GM23338 (cell line): ENCODE results near the gene POP7. TPM values are rescaled to one million over a fixed set of nuclear protein-coding genes. Genes with fewer than 3 reads are reported as not detected.

Experiments used
- ATAC-seq: fragments of 200-7000 bp; cut with Tn5 transposase; 3 replicates; pipeline ENCODE4 v1.9.1; 2020
- DNase-seq: peaks from one replicate; pipeline ENCODE4 v3.0.0-alpha.2; 2015; ENCODE audit warnings: low spot score
- H2AFZ ChIP-seq: fragments of 200-600 bp; sonication (generic); 2 replicates; pipeline ENCODE4 v1.8.0; 2016; ENCODE audit warnings: antibody characterized with exemption, mild to moderate bottlenecking, moderate library complexity
- H3F3A ChIP-seq: fragments of 200-600 bp; sonication (generic); replicated peaks from 2 replicates; pipeline ENCODE4 v1.8.0; 2017; ENCODE audit warnings: antibody characterized with exemption, mixed run types, low read depth
- H3K27ac ChIP-seq: fragments of 200-600 bp; sonication (generic); 2 replicates; pipeline ENCODE4 v1.6.1; 2016; ENCODE audit warnings: low read depth
- H3K27me3 ChIP-seq: fragments of 200-600 bp; sonication (generic); 2 replicates; pipeline ENCODE4 v1.8.0; 2016; ENCODE audit warnings: mild to moderate bottlenecking, mixed run types, moderate library complexity; ENCODE audit not compliant: insufficient read depth
- H3K36me3 ChIP-seq: fragments of 200-600 bp; sonication (generic); 2 replicates; pipeline ENCODE4 v1.8.0; 2016; ENCODE audit warnings: mild to moderate bottlenecking; ENCODE audit not compliant: insufficient read depth
- H3K4me1 ChIP-seq: fragments of 200-600 bp; sonication (generic); 2 replicates; pipeline ENCODE4 v1.8.0; 2016; ENCODE audit warnings: mild to moderate bottlenecking, moderate library complexity; ENCODE audit not compliant: insufficient read depth
- H3K4me2 ChIP-seq: fragments of 200-600 bp; sonication (generic); 2 replicates; pipeline ENCODE4 v1.7.1; 2017; ENCODE audit warnings: mixed run types
- H3K4me3 ChIP-seq: fragments of 200-600 bp; sonication (generic); 2 replicates; pipeline ENCODE4 v1.6.1; 2016; ENCODE audit warnings: mixed run types
- H3K79me2 ChIP-seq: fragments of 200-600 bp; sonication (generic); replicated peaks from 2 replicates; pipeline ENCODE4 v1.8.0; 2017; ENCODE audit warnings: mild to moderate bottlenecking; ENCODE audit not compliant: insufficient read depth
- H3K9me2 ChIP-seq: fragments of 200-600 bp; sonication (generic); 2 replicates; pipeline ENCODE4 v1.8.0; 2017; ENCODE audit not compliant: insufficient read depth
- H4K20me1 ChIP-seq: fragments of 200-600 bp; sonication (generic); replicated peaks from 2 replicates; pipeline ENCODE4 v1.8.0; 2017; ENCODE audit warnings: mild to moderate bottlenecking; ENCODE audit not compliant: insufficient read depth
- H3K27ac Mint-ChIP-seq: 2 replicates; pipeline ENCODE4 v1.8.0; 2020; ENCODE audit warnings: inconsistent platforms, mild to moderate bottlenecking, moderate library complexity, mixed read lengths
- H3K27me3 Mint-ChIP-seq: 3 replicates; pipeline ENCODE4 v1.8.0; 2022; ENCODE audit warnings: low read depth, mild to moderate bottlenecking, moderate library complexity, mixed read lengths, inconsistent platforms; ENCODE audit not compliant: insufficient read depth, poor library complexity
- H3K36me3 Mint-ChIP-seq: 3 replicates; pipeline ENCODE4 v1.8.0; 2021; ENCODE audit warnings: low read depth, mild to moderate bottlenecking, inconsistent platforms, moderate library complexity, mixed read lengths
- H3K4me1 Mint-ChIP-seq: 3 replicates; pipeline ENCODE4 v1.8.0; 2020; ENCODE audit warnings: mild to moderate bottlenecking, inconsistent platforms, mixed read lengths
- H3K4me3 Mint-ChIP-seq: 3 replicates; pipeline ENCODE4 v1.8.0; 2021; ENCODE audit warnings: moderate library complexity, mild to moderate bottlenecking, inconsistent platforms, mixed read lengths
- H3K9me3 Mint-ChIP-seq: 3 replicates; pipeline ENCODE4 v1.8.0; 2020; ENCODE audit warnings: moderate library complexity, mild to moderate bottlenecking, inconsistent platforms, mixed read lengths
- CREB1 ChIP-seq: fragments of 250-450 bp; sonication (Bioruptor Pico); IDR thresholded peaks from 2 replicates; pipeline ENCODE4 v1.5.0; 2020; ENCODE audit warnings: low read depth, mild to moderate bottlenecking, moderate library complexity
- CTCF ChIP-seq, 2 experiments: fragments of 200-600 bp in 1 of 2; sonication (generic) in 1 of 2; conservative IDR thresholded peaks; 2 replicates each; pipeline versions ENCODE4 v1.5.1 to v1.6.1; 2016 to 2017; ENCODE audit warnings: antibody characterized with exemption in 2 of 2, low read depth in 2 of 2, mild to moderate bottlenecking in 2 of 2, moderate library complexity in 1 of 2
- EZH2 ChIP-seq: fragments of 200-600 bp; sonication (generic); IDR thresholded peaks from one replicate; pipeline ENCODE4 v1.8.0; 2017; ENCODE audit warnings: antibody characterized with exemption, mild to moderate bottlenecking, low read depth; ENCODE audit not compliant: unreplicated experiment
- EZH2phosphoT487 ChIP-seq: fragments of 200-600 bp; sonication (generic); IDR thresholded peaks from one replicate; pipeline ENCODE4 v1.8.1; 2018; ENCODE audit warnings: antibody characterized with exemption; ENCODE audit not compliant: unreplicated experiment
- JUNB ChIP-seq: IDR thresholded peaks from one replicate; pipeline ENCODE4 v1.6.1; 2016; ENCODE audit warnings: antibody characterized with exemption; ENCODE audit not compliant: unreplicated experiment
- NANOG ChIP-seq: IDR thresholded peaks from 2 replicates; pipeline ENCODE4 v1.6.1; 2016; ENCODE audit warnings: antibody characterized with exemption, borderline replicate concordance
- POLR2AphosphoS5 ChIP-seq: IDR thresholded peaks from 2 replicates; pipeline ENCODE4 v1.6.1; 2016; ENCODE audit warnings: antibody characterized with exemption, low read depth
- REST ChIP-seq: IDR thresholded peaks from one replicate; pipeline ENCODE4 v1.6.1; 2018; ENCODE audit warnings: antibody characterized with exemption; ENCODE audit not compliant: unreplicated experiment
- STAT1 ChIP-seq: IDR thresholded peaks from one replicate; pipeline ENCODE4 v1.6.1; 2016; ENCODE audit warnings: antibody characterized with exemption; ENCODE audit not compliant: unreplicated experiment
- ZNF114 ChIP-seq: fragments of 250-450 bp; sonication (Bioruptor Pico); IDR thresholded peaks from 2 replicates; pipeline ENCODE4 v1.5.0; 2020; ENCODE audit warnings: mild to moderate bottlenecking, moderate library complexity
- ZNF462 ChIP-seq: fragments of 250-450 bp; sonication (Bioruptor Pico); IDR thresholded peaks from 2 replicates; pipeline ENCODE4 v1.5.0; 2020; ENCODE audit warnings: mild to moderate bottlenecking, moderate library complexity
- polyA plus RNA-seq: library from polyadenylated mRNA; unstranded; fragments of >200 nt; fragmentation: Nextera tagmentation; extraction: Ambion mirVana; gene quantifications from 2 replicates; pipeline ENCODE4 v1.2.1, GENCODE V29; 2016
- total RNA-seq: library from RNA; depleted of rRNA; stranded (reverse); fragments of >200 nt; shearing (Covaris generic); gene quantifications from 2 replicates; pipeline ENCODE4 v1.2.3, GENCODE V29; 2014

Gene POP7
- total and polyA plus RNA-seq, 2 experiments from 2014 or later = 110 to 216 TPM

GRCh38 chr7:100667331-100668068, 38.4 kb upstream of the POP7 start:
- no peaks in the 10 kb centered on the region for H3K36me3 ChIP-seq
- H3F3A ChIP-seq = no peaks in the 10 kb centered on the region
- H3K9me3 Mint-ChIP-seq = no peaks in the 10 kb centered on the region; the same call in 2 of the 3 replicates
- peaks cover 3% of the 10 kb centered on the region; the same call in 2 of the 3 replicates for H3K4me1 Mint-ChIP-seq
- ATAC-seq = no peak
- no peaks in the 10 kb centered on the region for H3K9me2 ChIP-seq
- no peaks in the 10 kb centered on the region for H3K36me3 Mint-ChIP-seq
- H3K27ac Mint-ChIP-seq = no peak overlapping the region
- no peak for TF ChIP-seq POLR2AphosphoS5
- TF ChIP-seq EZH2 = no peak
- TF ChIP-seq CREB1 (CRISPR knock-in tag) = no peak
- TF ChIP-seq JUNB = no peak
- no peak for TF ChIP-seq ZNF114 (CRISPR knock-in tag)
- no peak for TF ChIP-seq REST
- TF ChIP-seq ZNF462 = no peak
- TF ChIP-seq EZH2phosphoT487 = no peak
- no peak for TF ChIP-seq CTCF (conservative IDR thresholded peaks at IDR 0.05; ENCODE audit: low read depth in 2 of 2)
- no peak for TF ChIP-seq STAT1
- no peak for TF ChIP-seq NANOG
- peaks cover 11% of the 10 kb centered on the region for H3K27me3 ChIP-seq
- no peak overlapping the region for H3K27ac ChIP-seq
- DNase-seq = no peak
- peaks cover 16% of the 10 kb centered on the region for H3K27me3 Mint-ChIP-seq
- H3K4me2 ChIP-seq = no peak overlapping the region
- no peaks in the 10 kb centered on the region for H3K79me2 ChIP-seq
- no peak overlapping the region for H2AFZ ChIP-seq
- H3K4me3 ChIP-seq = no peak overlapping the region
- no peaks in the 10 kb centered on the region for H3K4me1 ChIP-seq
- no peaks in the 10 kb centered on the region for H4K20me1 ChIP-seq
- no peak overlapping the region for H3K4me3 Mint-ChIP-seq
